GM18951 (cell line): Measurements from ENCODE around the gene RIT1.
"Not testable (repeated sequence)": the region's sequence is repeated elsewhere in the genome, so short reads cannot be mapped to it uniquely, and the experiment has no call there.

Experiments used
- POLR2A ChIP-seq: IDR thresholded peaks from 4 replicates; pipeline ENCODE4 v1.6.1; 2011; ENCODE audit warnings: mild to moderate bottlenecking; ENCODE audit not compliant: insufficient read length, insufficient read depth; ENCODE audit errors: extremely low read depth
- in situ Hi-C: fragments of 300-500 bp; cut with MboI; formaldehyde crosslinking; loops from one replicate; pipeline ENCODE4 v1.12.0; 2022; ENCODE audit warnings: low sequenced_read_pairs, mixed read lengths, inconsistent platforms; ENCODE audit not compliant: unreplicated experiment

RIT1 gene

DNA sequence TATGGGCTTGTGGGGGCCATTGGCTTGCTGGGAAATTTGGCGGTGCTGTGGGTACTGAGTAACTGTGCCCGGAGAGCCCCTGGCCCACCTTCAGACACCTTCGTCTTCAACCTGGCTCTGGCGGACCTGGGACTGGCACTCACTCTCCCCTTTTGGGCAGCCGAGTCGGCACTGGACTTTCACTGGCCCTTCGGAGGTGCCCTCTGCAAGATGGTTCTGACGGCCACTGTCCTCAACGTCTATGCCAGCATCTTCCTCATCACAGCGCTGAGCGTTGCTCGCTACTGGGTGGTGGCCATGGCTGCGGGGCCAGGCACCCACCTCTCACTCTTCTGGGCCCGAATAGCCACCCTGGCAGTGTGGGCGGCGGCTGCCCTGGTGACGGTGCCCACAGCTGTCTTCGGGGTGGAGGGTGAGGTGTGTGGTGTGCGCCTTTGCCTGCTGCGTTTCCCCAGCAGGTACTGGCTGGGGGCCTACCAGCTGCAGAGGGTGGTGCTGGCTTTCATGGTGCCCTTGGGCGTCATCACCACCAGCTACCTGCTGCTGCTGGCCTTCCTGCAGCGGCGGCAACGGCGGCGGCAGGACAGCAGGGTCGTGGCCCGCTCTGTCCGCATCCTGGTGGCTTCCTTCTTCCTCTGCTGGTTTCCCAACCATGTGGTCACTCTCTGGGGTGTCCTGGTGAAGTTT, 30.8 kb upstream of the RIT1 start:
- in situ Hi-C loops, result no loop called here
- no peak for TF ChIP-seq POLR2A

- TF ChIP-seq POLR2A, result no peak
- in situ Hi-C loops, result no loop called here
These were observed 30.1 kb upstream of the RIT1 start, which contains the start of gene RXFP4 for GRCh38 chr1:155940993-155941844. Gene RXFP4, plus strand, starts transcription at chr1:155941638. Its CDS starts 72 bp downstream, at chr1:155941710.

DNA sequence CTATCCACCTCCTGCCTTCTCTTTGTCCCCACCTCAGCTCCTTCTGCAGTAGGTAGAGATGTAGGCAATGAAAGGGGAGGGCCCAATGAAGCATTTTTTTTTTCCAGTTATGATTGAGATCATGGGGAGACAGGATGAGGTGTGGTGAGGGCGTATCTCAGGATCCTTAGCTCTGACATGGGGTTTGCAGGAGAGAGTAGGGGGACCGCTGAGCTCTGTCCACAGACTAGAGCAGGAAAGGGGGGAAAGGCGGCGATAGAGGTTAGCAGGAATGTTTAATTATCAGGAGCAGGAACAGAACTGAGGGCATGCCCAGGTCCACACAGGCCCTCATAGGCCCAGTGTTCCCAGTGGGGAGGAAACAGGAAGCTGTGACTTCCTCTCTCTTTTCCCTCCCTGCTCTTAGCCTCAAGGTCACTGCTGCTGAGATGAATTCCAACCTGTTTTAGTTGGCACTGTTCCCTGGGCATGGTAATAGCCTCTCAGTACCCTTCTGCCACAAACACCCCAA, 29.4 kb upstream of the RIT1 start:
- TF ChIP-seq POLR2A, result no peak
- in situ Hi-C loops, result no loop called here

DNA sequence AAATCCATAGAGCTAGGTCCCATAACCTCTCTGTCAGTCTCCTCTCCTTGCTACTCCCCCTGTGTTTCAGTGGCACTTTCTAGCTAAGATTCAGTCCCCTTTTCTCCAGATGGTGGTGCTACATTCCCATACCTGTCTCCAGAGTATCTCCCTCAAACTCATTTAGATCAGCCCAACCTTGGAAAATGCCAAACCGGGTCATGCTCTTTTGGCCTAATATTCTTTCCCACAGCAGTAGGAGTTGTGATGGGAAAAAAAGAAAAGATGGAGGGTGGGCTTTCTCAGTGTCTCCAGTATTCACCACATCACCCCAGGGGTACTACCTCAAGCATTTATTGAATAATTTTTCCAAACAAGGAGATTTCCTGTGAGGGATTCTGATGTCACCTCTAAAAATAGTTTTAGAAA, 27.1 kb upstream of the RIT1 start:
- in situ Hi-C loops, result no loop called here

DNA sequence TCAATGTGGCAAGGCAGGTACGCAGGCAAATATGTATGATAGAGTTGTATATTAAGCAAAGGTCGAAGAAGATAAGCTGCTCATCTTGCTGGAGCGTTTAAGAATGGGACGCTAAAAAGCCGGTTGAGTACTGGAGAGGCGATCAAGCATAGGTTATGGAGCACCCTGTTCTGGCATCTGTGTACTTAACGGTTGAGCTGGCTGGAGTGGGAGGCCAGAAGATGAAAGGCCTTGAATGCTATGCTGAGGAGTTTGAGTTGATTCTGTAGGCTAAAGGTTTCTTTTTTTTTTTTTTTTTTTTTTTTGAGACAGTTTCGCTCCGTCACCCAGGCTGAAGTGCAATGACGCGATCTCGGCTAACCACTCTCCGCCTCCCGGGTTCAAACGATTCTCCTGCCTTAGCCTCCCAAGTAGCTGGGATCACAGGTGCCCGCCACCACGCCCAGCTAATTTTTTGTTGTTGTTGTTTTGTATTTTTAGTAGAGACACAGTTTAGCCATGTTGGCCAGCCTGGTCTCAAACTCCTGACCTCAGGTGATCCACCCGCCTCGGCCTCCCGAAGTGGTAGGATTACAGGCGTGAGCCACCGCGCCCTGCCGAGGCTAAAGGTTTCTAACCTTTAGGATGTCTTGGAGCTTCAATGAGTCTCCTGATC, 23.9 kb upstream of the RIT1 start:
- no peak for TF ChIP-seq POLR2A
- in situ Hi-C loops, result no loop called here

More for the DNA sequence above, 27.1 kb upstream of the RIT1 start:
- no peak for TF ChIP-seq POLR2A

- in situ Hi-C loops, result no loop called here
- peak; percentile 95 for TF ChIP-seq POLR2A
These were observed 23.2 kb upstream of the RIT1 start, which contains the start of gene KHDC4 for GRCh38 chr1:155934097-155934935. Gene KHDC4, minus strand, starts transcription at chr1:155934413. Its CDS starts 40 bp downstream, at chr1:155934373.

- in situ Hi-C loops, result no loop called here
- TF ChIP-seq POLR2A, result no peak
These were observed 22.5 kb upstream of the RIT1 start for GRCh38 chr1:155933591-155934096.

GRCh38 chr1:155932487-155932886, 21.3 kb upstream of the RIT1 start:
- TF ChIP-seq POLR2A, result no peak
- in situ Hi-C loops, result no loop called here

- no peak for TF ChIP-seq POLR2A
- in situ Hi-C loops, result no loop called here
These were observed 20.9 kb upstream of the RIT1 start for GRCh38 chr1:155932081-155932480.

GRCh38 chr1:155931332-155932038, 20.3 kb upstream of the RIT1 start:
- in situ Hi-C loops, result no loop called here
- no peak for TF ChIP-seq POLR2A

DNA sequence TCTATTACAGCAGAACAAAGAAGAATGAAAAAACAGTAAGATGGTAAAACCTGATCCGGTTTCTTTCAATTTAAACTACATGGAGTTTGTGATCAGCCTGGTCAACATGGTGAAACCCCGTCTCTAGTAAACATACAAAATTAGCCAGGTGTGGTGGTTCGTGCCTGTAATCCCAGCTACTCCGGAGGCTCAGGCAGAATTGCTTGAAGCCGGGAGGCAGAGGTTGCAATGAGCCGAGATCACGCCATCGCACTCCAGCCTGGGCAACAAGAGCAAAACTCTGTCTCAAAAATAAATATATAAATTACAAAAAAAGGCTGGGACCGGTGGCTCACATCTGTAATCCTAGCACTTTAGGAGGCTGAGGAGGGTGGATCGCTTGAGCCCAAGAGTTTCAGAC, 19.6 kb upstream of the RIT1 start:
- in situ Hi-C loops, result not testable (repeated sequence)

DNA sequence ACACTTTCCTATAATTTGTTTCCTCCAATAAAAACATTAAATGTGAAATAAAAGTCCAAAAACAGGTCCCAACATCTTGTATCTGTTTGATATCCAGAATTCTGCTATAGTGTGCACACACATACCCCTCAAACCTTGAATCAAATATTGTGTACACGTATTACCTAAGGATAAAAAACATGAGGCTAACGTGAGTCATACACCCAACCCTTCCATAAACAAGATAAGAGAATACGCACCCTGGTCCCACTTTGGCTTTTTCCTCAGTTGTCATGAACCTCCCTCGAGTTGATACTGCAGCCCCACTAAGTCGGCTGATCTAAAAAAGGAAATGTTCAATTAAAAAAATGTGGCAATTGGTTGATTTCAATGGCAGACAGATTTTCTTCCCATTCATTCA, 17.9 kb upstream of the RIT1 start:
- TF ChIP-seq POLR2A, result no peak
- in situ Hi-C loops, result no loop called here

- TF ChIP-seq POLR2A, result no peak
- in situ Hi-C loops, result no loop called here
These were observed 14.4 kb upstream of the RIT1 start for GRCh38 chr1:155925506-155925905.
